Gastrocnemius medialis (tissue), 4 donors: ENCODE data around the gene VPS52.

ENCODE experiments used
- CTCF ChIP-seq, 5 experiments: fragments of 450-650 bp in 3 of 5; fragments of 200-600 bp in 2 of 5; sonication (generic) in 2 of 5; IDR thresholded peaks in 4 of 5; conservative IDR thresholded peaks in 1 of 5; 1 replicate in 4 of 5; 2 replicates in 1 of 5; pipeline ENCODE4 v1.5.1; 2016 to 2019; ENCODE audit warnings: antibody characterized with exemption in 5 of 5, mild to moderate bottlenecking in 3 of 5, moderate library complexity in 3 of 5
- POLR2A ChIP-seq, 2 donors: fragments of 450-650 bp; IDR thresholded peaks; one replicate each; pipeline ENCODE4 v1.6.1; 2017; ENCODE audit warnings: antibody characterized with exemption in 2 of 2, mild to moderate bottlenecking in 2 of 2, moderate library complexity in 2 of 2

GRCh38 chr6:33212857-33213165 lies 58.9 kb downstream of the VPS52 start:
- TF ChIP-seq CTCF (IDR thresholded peaks at IDR 0.05 in 4 of 5, conservative IDR thresholded peaks at IDR 0.05 in 1 of 5) (no peak), POLR2A (IDR thresholded peaks at IDR 0.05) (no peak)
